HFF-Myc (cell line): Measurements from ENCODE around the gene CTNNAL1.
A peak's percentile ranks its signal among the peaks of the same experiment; 100 is the strongest.

Experiments
- DNase-seq: peaks from one replicate; pipeline ENCODE4 v3.0.0-alpha.2; 2011; ENCODE audit warnings: low read depth; ENCODE audit errors: extremely low read depth
- H3K4me3 ChIP-seq: replicated peaks from 2 replicates; pipeline ENCODE4 v1.5.1; 2011; ENCODE audit warnings: low read depth, mild to moderate bottlenecking, control low read depth, low read length
- CTCF ChIP-seq: IDR thresholded peaks from 2 replicates; pipeline ENCODE4 v1.5.1; 2012; ENCODE audit warnings: mild to moderate bottlenecking, low read depth, low read length, control low read depth; ENCODE audit errors: missing control alignments

CTNNAL1 gene

GRCh38 chr9:108937561-108938305 is 75.6 kb downstream of the CTNNAL1 start:
- DNase-seq = no peak
- H3K4me3 ChIP-seq = no peak overlapping the region
- TF ChIP-seq CTCF = no peak

- H3K4me3 ChIP-seq = peak within 1 kb of the TSS; percentile 97
- peak; percentile 31 for DNase-seq
- no peak for TF ChIP-seq CTCF
Observed at GRCh38 chr9:108934323-108934893, 78.9 kb downstream of the CTNNAL1 start, which contains the start of gene ABITRAM. Gene ABITRAM, plus strand, starts transcription at chr9:108934400. Its CDS starts 87 bp downstream, at chr9:108934487.

- DNase-seq = peak; percentile 83
- TF ChIP-seq CTCF = peak; percentile 19
Observed at GRCh38 chr9:108933718-108934322, 79.5 kb downstream of the CTNNAL1 start, which contains the start of gene ELP1. Gene ELP1, minus strand, starts transcription at chr9:108934124. Its CDS starts 2,978 bp downstream, at chr9:108931146.

GRCh38 chr9:108933231-108933717 is 80.0 kb downstream of the CTNNAL1 start:
- no peak for DNase-seq
- peak overlapping the region; percentile 97 for H3K4me3 ChIP-seq
- no peak for TF ChIP-seq CTCF

More at GRCh38 chr9:108933718-108934322, 79.5 kb downstream of the CTNNAL1 start, which contains the start of gene ELP1:
- H3K4me3 ChIP-seq = peak within 1 kb of the TSS; percentile 97

- no peak for TF ChIP-seq CTCF
- no peak overlapping the region for H3K4me3 ChIP-seq
- DNase-seq = no peak
Observed at GRCh38 chr9:108928386-108928785, 84.9 kb downstream of the CTNNAL1 start.

GRCh38 chr9:108924466-108924865 is 88.8 kb downstream of the CTNNAL1 start:
- DNase-seq = no peak
- no peak overlapping the region for H3K4me3 ChIP-seq
- TF ChIP-seq CTCF = no peak
